CD14-positive monocyte (primary cell): ENCODE results near the gene NOTCH3. TPM values are rescaled to one million over a fixed set of nuclear protein-coding genes. Genes with fewer than 3 reads are reported as not detected.

Experiments
- DNase-seq, 3 donors: peaks; one replicate each; pipeline ENCODE4 v3.0.0-alpha.2; 2011 to 2022
- H2AFZ ChIP-seq: 2 replicates; pipeline ENCODE4 v1.6.0; 2012; ENCODE audit warnings: mild to moderate bottlenecking, low read depth, low read length, inconsistent platforms; ENCODE audit not compliant: insufficient read depth, poor library complexity, severe bottlenecking
- H3K27ac ChIP-seq, 2 donors: 1 replicate in 1 of 2; 2 replicates in 1 of 2; pipeline ENCODE4 v1.5.1; 2012 to 2013; ENCODE audit warnings: low read length in 2 of 2, control low read depth in 1 of 2, inconsistent platforms in 1 of 2, low read depth in 1 of 2, mild to moderate bottlenecking in 1 of 2
- H3K27me3 ChIP-seq, 2 donors: one replicate each; pipeline versions ENCODE4 v1.6.0 to v1.6.1; 2011 to 2013; ENCODE audit warnings: low read length in 2 of 2; ENCODE audit not compliant: control insufficient read depth in 2 of 2, insufficient read depth in 2 of 2
- H3K36me3 ChIP-seq, 2 donors: replicated peaks in 1 of 2; 1 replicate in 1 of 2; 2 replicates in 1 of 2; pipeline versions ENCODE4 v1.5.1 to v1.6.1; 2012 to 2013; ENCODE audit warnings: low read length in 2 of 2, control low read depth in 1 of 2, inconsistent platforms in 1 of 2, mild to moderate bottlenecking in 1 of 2; ENCODE audit not compliant: insufficient read depth in 2 of 2, control insufficient read depth in 1 of 2
- H3K4me1 ChIP-seq, 2 donors: 1 replicate in 1 of 2; 2 replicates in 1 of 2; pipeline versions ENCODE4 v1.5.1 to v1.6.1; 2012 to 2013; ENCODE audit warnings: low read length in 2 of 2, control low read depth in 1 of 2, inconsistent platforms in 1 of 2, mild to moderate bottlenecking in 1 of 2, moderate library complexity in 1 of 2; ENCODE audit not compliant: insufficient read depth in 2 of 2, control insufficient read depth in 1 of 2
- H3K4me2 ChIP-seq: replicated peaks from 2 replicates; pipeline ENCODE3; 2012; ENCODE audit warnings: low read length, moderate library complexity, mild to moderate bottlenecking; ENCODE audit not compliant: poor library complexity, severe bottlenecking; ENCODE audit errors: extremely low read depth
- H3K4me3 ChIP-seq, 3 experiments: fragments of 200-600 bp in 1 of 3; sonication (generic) in 1 of 3; replicated peaks in 1 of 3; 1 replicate in 2 of 3; 2 replicates in 1 of 3; pipeline ENCODE4 v1.5.1; 2011 to 2013; ENCODE audit warnings: low read length in 3 of 3, mild to moderate bottlenecking in 3 of 3, control low read depth in 2 of 3, low read depth in 2 of 3, inconsistent platforms in 1 of 3, moderate library complexity in 1 of 3
- H3K79me2 ChIP-seq: 2 replicates; pipeline ENCODE4 v1.6.0; 2012; ENCODE audit warnings: mild to moderate bottlenecking, control low read depth, inconsistent platforms, low read length, moderate library complexity; ENCODE audit not compliant: insufficient read depth
- H3K9ac ChIP-seq: 2 replicates; pipeline ENCODE4 v1.6.0; 2017; ENCODE audit warnings: low read length, mild to moderate bottlenecking; ENCODE audit not compliant: insufficient read depth, poor library complexity, severe bottlenecking
- H3K9me3 ChIP-seq, 2 donors: replicated peaks in 1 of 2; 1 replicate in 1 of 2; 2 replicates in 1 of 2; pipeline versions ENCODE4 v1.5.1 to v1.6.1; 2012 to 2013; ENCODE audit warnings: low read length in 2 of 2, control low read depth in 1 of 2; ENCODE audit not compliant: control insufficient read depth in 1 of 2, insufficient read depth in 1 of 2
- H4K20me1 ChIP-seq: 2 replicates; pipeline ENCODE4 v1.6.0; 2012; ENCODE audit warnings: mild to moderate bottlenecking, low read length, control low read depth, moderate library complexity; ENCODE audit not compliant: insufficient read depth
- H3K27ac Mint-ChIP-seq, 7 donors: one replicate each; pipeline ENCODE4 v1.8.0; 2020; ENCODE audit warnings: mild to moderate bottlenecking in 7 of 7, mixed read lengths in 7 of 7, moderate library complexity in 6 of 7, inconsistent platforms in 2 of 7
- H3K27me3 Mint-ChIP-seq, 3 donors: one replicate each; pipeline ENCODE4 v1.8.0; 2021 to 2022; ENCODE audit warnings: low read depth in 3 of 3, mild to moderate bottlenecking in 3 of 3, mixed read lengths in 3 of 3, moderate library complexity in 3 of 3, inconsistent platforms in 1 of 3
- H3K36me3 Mint-ChIP-seq, 2 donors: one replicate each; pipeline ENCODE4 v1.8.0; 2020; ENCODE audit warnings: mixed read lengths in 2 of 2, inconsistent platforms in 1 of 2, mild to moderate bottlenecking in 1 of 2
- H3K4me1 Mint-ChIP-seq: one replicate; pipeline ENCODE4 v1.8.0; 2020; ENCODE audit warnings: mild to moderate bottlenecking, mixed read lengths
- H3K4me3 Mint-ChIP-seq, 2 donors: one replicate each; pipeline ENCODE4 v1.8.0; 2020; ENCODE audit warnings: mild to moderate bottlenecking in 2 of 2, mixed read lengths in 2 of 2, moderate library complexity in 1 of 2
- H3K9me3 Mint-ChIP-seq, 7 donors: one replicate each; pipeline ENCODE4 v1.8.0; 2020 to 2022; ENCODE audit warnings: mixed read lengths in 7 of 7, mild to moderate bottlenecking in 6 of 7, moderate library complexity in 6 of 7, inconsistent platforms in 2 of 7
- WGBS: methylation state at CpG from one replicate; pipeline ENCODE4 v1.1.5; 2013; ENCODE audit warnings: missing lambda C conversion rate; ENCODE audit not compliant: insufficient coverage; 5-methylcytosine and 5-hydroxymethylcytosine counted together
- intact Hi-C, 2 donors: fragments of 100-400 bp; cut with micrococcal nuclease; formaldehyde crosslinking; loops; one replicate each; pipeline versions ENCODE4 v1.15.0 to v1.15.1; 2023
- polyA plus RNA-seq, 3 donors: library from polyadenylated mRNA; depleted of rRNA in 1 of 3; unstranded in 2 of 3; stranded (reverse) in 1 of 3; fragments of 300-500 nt in 2 of 3; fragments of >200 nt in 1 of 3; fragmentation: Illumina TruSeq in 2 of 3; gene quantifications; 1 replicate in 2 of 3; 2 replicates in 1 of 3; pipeline ENCODE4 v1.2.3, GENCODE V29; 2012 to 2021
- TF ChIP-seq, protein P1 (sequence below): fragments of 200-600 bp; IDR thresholded peaks from one replicate; pipeline ENCODE4 v1.8.0; 2022; ENCODE audit warnings: antibody characterized with exemption, mild to moderate bottlenecking

The NOTCH3 gene
- polyA plus RNA-seq, 3 donors, result 0.05 to 0.51 TPM; not detected in 1

DNA sequence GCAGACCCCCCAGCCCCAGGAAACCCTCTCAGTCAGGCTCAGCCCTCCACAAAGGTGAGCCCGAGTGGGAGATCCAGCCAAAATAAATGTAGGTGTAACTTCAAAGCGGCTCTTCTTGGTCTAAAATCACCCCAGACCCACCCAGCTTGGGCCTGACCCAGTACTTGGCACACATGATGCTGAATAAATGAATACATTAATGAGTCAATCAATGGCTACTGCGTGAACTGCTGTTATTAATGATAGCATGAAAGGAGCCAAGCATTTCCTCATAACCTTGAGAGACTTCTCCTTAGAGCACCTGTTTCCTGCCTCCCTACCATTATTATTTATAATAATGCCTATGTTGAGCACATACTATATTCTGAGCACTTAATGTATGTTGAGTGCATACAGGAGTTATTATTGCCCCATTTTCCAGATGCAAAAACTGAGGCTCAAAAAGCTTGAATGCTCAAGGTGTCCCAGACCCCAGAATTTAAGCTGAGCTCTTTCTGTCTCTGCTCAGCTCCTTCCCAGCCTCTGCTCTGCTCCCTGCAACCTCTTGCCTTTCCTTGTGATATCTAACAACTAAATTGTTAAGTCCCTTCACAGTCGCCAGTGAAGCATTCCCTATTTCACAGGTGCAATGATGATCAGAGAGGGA, 4.3 kb downstream of the NOTCH3 start:
- H3K27ac ChIP-seq, result no peak overlapping the region
- peaks cover 31 to 65% of the 10 kb centered on the region in 2 donors for H3K27me3 ChIP-seq
- peaks cover 0 to 9% of the 10 kb centered on the region in 2 donors for H3K9me3 ChIP-seq
- peaks cover 34% of the 10 kb centered on the region for H3K4me1 Mint-ChIP-seq
- H3K36me3 Mint-ChIP-seq, result peaks cover 9 to 19% of the 10 kb centered on the region in 2 donors
- no peak overlapping the region for H3K9ac ChIP-seq
- H3K4me3 ChIP-seq, result no peak overlapping the region
- H3K4me1 ChIP-seq, result peaks cover 26 to 41% of the 10 kb centered on the region in 2 donors
- H3K79me2 ChIP-seq, result no peaks in the 10 kb centered on the region
- H3K27me3 Mint-ChIP-seq, result peaks cover 62 to 74% (median 71%) of the 10 kb centered on the region in 3 donors
- intact Hi-C loops, result loop anchor here (5.0 kb wide), 1 partner anchor 36 kb away; the partner anchor contains the start of gene EPHX3 (in 2 of the 2)
- H3K4me3 Mint-ChIP-seq, result peak overlapping the region in 1 of 2 donors; percentile 80
- TF ChIP-seq, protein P1, sequence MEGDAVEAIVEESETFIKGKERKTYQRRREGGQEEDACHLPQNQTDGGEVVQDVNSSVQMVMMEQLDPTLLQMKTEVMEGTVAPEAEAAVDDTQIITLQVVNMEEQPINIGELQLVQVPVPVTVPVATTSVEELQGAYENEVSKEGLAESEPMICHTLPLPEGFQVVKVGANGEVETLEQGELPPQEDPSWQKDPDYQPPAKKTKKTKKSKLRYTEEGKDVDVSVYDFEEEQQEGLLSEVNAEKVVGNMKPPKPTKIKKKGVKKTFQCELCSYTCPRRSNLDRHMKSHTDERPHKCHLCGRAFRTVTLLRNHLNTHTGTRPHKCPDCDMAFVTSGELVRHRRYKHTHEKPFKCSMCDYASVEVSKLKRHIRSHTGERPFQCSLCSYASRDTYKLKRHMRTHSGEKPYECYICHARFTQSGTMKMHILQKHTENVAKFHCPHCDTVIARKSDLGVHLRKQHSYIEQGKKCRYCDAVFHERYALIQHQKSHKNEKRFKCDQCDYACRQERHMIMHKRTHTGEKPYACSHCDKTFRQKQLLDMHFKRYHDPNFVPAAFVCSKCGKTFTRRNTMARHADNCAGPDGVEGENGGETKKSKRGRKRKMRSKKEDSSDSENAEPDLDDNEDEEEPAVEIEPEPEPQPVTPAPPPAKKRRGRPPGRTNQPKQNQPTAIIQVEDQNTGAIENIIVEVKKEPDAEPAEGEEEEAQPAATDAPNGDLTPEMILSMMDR, result no peak
- peak overlapping the region in 2 of 7 donors; percentile 33 to 53 for H3K27ac Mint-ChIP-seq
- H3K4me2 ChIP-seq, result no peak overlapping the region
- no peaks in the 10 kb centered on the region for H3K36me3 ChIP-seq
- peaks cover 0 to 19% (median 13%) of the 10 kb centered on the region in 7 donors for H3K9me3 Mint-ChIP-seq
- H4K20me1 ChIP-seq, result no peaks in the 10 kb centered on the region
- no CpG with 5 or more reads among the region's 4 CpGs for WGBS
- H2AFZ ChIP-seq, result no peak overlapping the region
- DNase-seq, result peak in 1 of 3 donors; percentile 19

- no peaks in the 10 kb centered on the region for H4K20me1 ChIP-seq
- WGBS, result 6% methylated on average over 71 of the region's 91 CpGs
- Mint-ChIP-seq H3K27ac (peak overlapping the region in 1 of 7 donors; percentile 77), H3K4me3 (peak overlapping the region in 1 of 2 donors; percentile 87), H3K9me3 (peaks cover 0 to 14% (median 8%) of the 10 kb centered on the region in 7 donors), H3K4me1 (peaks cover 29% of the 10 kb centered on the region), H3K36me3 (peaks cover 7 to 16% of the 10 kb centered on the region in 2 donors), H3K27me3 (peaks cover 58 to 66% (median 66%) of the 10 kb centered on the region in 3 donors)
- H3K9me3 ChIP-seq, result peaks cover 0 to 9% of the 10 kb centered on the region in 2 donors
- no peaks in the 10 kb centered on the region for H3K79me2 ChIP-seq
- TF ChIP-seq, protein P1, result no peak
- H3K27ac ChIP-seq, result no peak overlapping the region
- H3K4me2 ChIP-seq, result peak overlapping the region; percentile 53
- peak overlapping the region; percentile 21 for H3K9ac ChIP-seq
- DNase-seq, result peak; percentile 51 to 70 (median 57)
- intact Hi-C loops, result loop anchor here (5.0 kb wide), 1 partner anchor 37 kb away; the partner anchor contains the start of gene EPHX3 (in 2 of the 2)
- H3K4me3 ChIP-seq, result peak overlapping the region in 1 of 3 experiments; percentile 23
- H3K27me3 ChIP-seq, result peaks cover 28 to 59% of the 10 kb centered on the region in 2 donors
- H3K36me3 ChIP-seq, result no peaks in the 10 kb centered on the region
- peaks cover 24 to 37% of the 10 kb centered on the region in 2 donors for H3K4me1 ChIP-seq
- H2AFZ ChIP-seq, result peak overlapping the region; percentile 56
Measured at GRCh38 chr19:15195371-15196334, 5.1 kb downstream of the NOTCH3 start.
